ENCODE results near the gene ANO2. TPM values are rescaled to one million over a fixed set of nuclear protein-coding genes. Genes with fewer than 3 reads are reported as not detected.

ANO2 gene
- total and polyA plus RNA-seq, 2 donors (not counting 3 experiments of a cell fraction or from before 2014, with no cell fraction given): 15.4 to 65.0 TPM

GRCh38 chr12:5549011-5549410, 396.0 kb downstream of the ANO2 start:
- Histone ChIP-seq H4K20me1 (replicated peaks; ENCODE audit: control insufficient read depth, extremely low read depth, insufficient read depth, low read length) (no peaks in the 10 kb centered on the region), H3K79me2 (ENCODE audit: control insufficient read depth, insufficient read depth, low read length) (no peaks in the 10 kb centered on the region), H3K9me3 (replicated peaks; ENCODE audit: control insufficient read depth, insufficient read depth, low read length) (no peaks in the 10 kb centered on the region), H2AFZ (ENCODE audit: low read depth, low read length) (no peak overlapping the region), H3K27me3 (ENCODE audit: control insufficient read depth in 2 of 2, insufficient read depth in 2 of 2, low read length in 2 of 2) (peaks cover 0 to 6% of the 10 kb centered on the region in 2 experiments), H3K9me1 (replicated peaks; ENCODE audit: control insufficient read depth, extremely low read depth, insufficient read depth, low read length) (no peaks in the 10 kb centered on the region), H3K4me3 (replicated peaks in 1 of 3; ENCODE audit: insufficient read depth in 1 of 3, low read depth in 1 of 3, low read length in 3 of 3) (no peak overlapping the region), H3K9ac (replicated peaks; ENCODE audit: extremely low read depth, insufficient read depth, low read length) (no peak overlapping the region), H3K4me2 (ENCODE audit: insufficient read depth, low read length) (no peak overlapping the region), H3K36me3 (ENCODE audit: control insufficient read depth in 2 of 2, extremely low read depth in 1 of 2, insufficient read depth in 2 of 2, low read length in 2 of 2) (no peaks in the 10 kb centered on the region), H3K27ac (ENCODE audit: insufficient read depth, low read depth, low read length) (no peak overlapping the region), H3K4me1 (ENCODE audit: control insufficient read depth, extremely low read depth, insufficient read depth, low read length) (no peaks in the 10 kb centered on the region)
- no peak for DNase-seq (ENCODE audit: low read depth, low spot score)
- intact Hi-C loops (cut with micrococcal nuclease) (no loop called here), dilution Hi-C loops (cut with MboI; ENCODE audit: extremely low pct_ligation_motif_present, low sequenced_read_pairs) (no loop called here)
- ChIA-PET CTCF (no interaction called here), POLR2A (no interaction called here)
- TF ChIP-seq GATA2 (IDR thresholded peaks at IDR 0.05; ENCODE audit: insufficient read depth, insufficient read length, low read depth, low read length) (no peak), CTCF (IDR thresholded peaks at IDR 0.05; ENCODE audit: extremely low read depth in 1 of 2, insufficient read depth in 1 of 2, low read depth in 1 of 2, low read length in 2 of 2) (no peak), POLR2AphosphoS5 (IDR thresholded peaks at IDR 0.05; ENCODE audit: insufficient read depth, low read depth, low read length) (no peak), FOS (IDR thresholded peaks at IDR 0.05; ENCODE audit: borderline replicate concordance, insufficient read depth, low read length) (no peak), MYC (IDR thresholded peaks at IDR 0.05; ENCODE audit: low read depth, low read length) (no peak), JUN (IDR thresholded peaks at IDR 0.05; ENCODE audit: borderline replicate concordance, insufficient read depth, insufficient read length, low read depth) (no peak), POLR2A (IDR thresholded peaks at IDR 0.05; ENCODE audit: low read depth, low read length) (no peak)
- no TSS peak for BruUV-seq (replicated peaks)
- no peak for FAIRE-seq
